SW480 (cell line): ENCODE results near the gene CTXND1.

Source experiments
- DNase-seq: peaks from one replicate; pipeline ENCODE4 v3.0.0-alpha.2; 2016; ENCODE audit warnings: low spot score

The CTXND1 gene

GRCh38 chr15:80208758-80209734, 43.0 kb downstream of the CTXND1 start:
- DNase-seq: no peak

GRCh38 chr15:80207887-80208286, 44.1 kb downstream of the CTXND1 start:
- DNase-seq: no peak

GRCh38 chr15:80204231-80204630, 47.8 kb downstream of the CTXND1 start:
- DNase-seq: no peak

GRCh38 chr15:80203361-80203885, 48.6 kb downstream of the CTXND1 start:
- no peak for DNase-seq

GRCh38 chr15:80202641-80203360, 49.2 kb downstream of the CTXND1 start:
- DNase-seq: peak; percentile 3

- DNase-seq: no peak
Observed at GRCh38 chr15:80202016-80202315, 50.0 kb downstream of the CTXND1 start.

GRCh38 chr15:80201256-80202015, 50.6 kb downstream of the CTXND1 start:
- DNase-seq: no peak

GRCh38 chr15:80199869-80200268, 52.1 kb downstream of the CTXND1 start:
- DNase-seq: no peak

GRCh38 chr15:80199366-80199765, 52.6 kb downstream of the CTXND1 start:
- DNase-seq: no peak

- no peak for DNase-seq
Observed at GRCh38 chr15:80194914-80195313, 57.1 kb downstream of the CTXND1 start.

GRCh38 chr15:80194186-80194585, 57.8 kb downstream of the CTXND1 start:
- DNase-seq: no peak

GRCh38 chr15:80191897-80192595, 60.0 kb downstream of the CTXND1 start:
- DNase-seq: peak; percentile 2

GRCh38 chr15:80191198-80191597, 60.8 kb downstream of the CTXND1 start:
- DNase-seq: no peak

- DNase-seq: peak; percentile 13
Observed at GRCh38 chr15:80188251-80188650, 63.8 kb downstream of the CTXND1 start.

- DNase-seq: no peak
Observed at GRCh38 chr15:80186597-80186996, 65.4 kb downstream of the CTXND1 start.

- DNase-seq: no peak
Observed at GRCh38 chr15:80186066-80186465, 65.9 kb downstream of the CTXND1 start.

- DNase-seq: no peak
Observed at GRCh38 chr15:80185152-80185551, 66.9 kb downstream of the CTXND1 start.

- no peak for DNase-seq
Observed at GRCh38 chr15:80184554-80184953, 67.5 kb downstream of the CTXND1 start.

GRCh38 chr15:80183886-80184285, 68.1 kb downstream of the CTXND1 start:
- DNase-seq: no peak

- no peak for DNase-seq
Observed at GRCh38 chr15:80183306-80183705, 68.7 kb downstream of the CTXND1 start.

GRCh38 chr15:80182611-80183261, 69.3 kb downstream of the CTXND1 start:
- no peak for DNase-seq
